Muscle of leg (tissue), 11 donors: ENCODE results near the gene PRKAR1B. TPM values are rescaled to one million over a fixed set of nuclear protein-coding genes. Genes with fewer than 3 reads are reported as not detected.

Source experiments
- DNase-seq: peaks from one replicate; pipeline ENCODE4 v3.0.0; 2013
- H3K27ac ChIP-seq: one replicate; pipeline ENCODE4 v1.5.1; 2013; ENCODE audit warnings: mild to moderate bottlenecking, low read length, control low read depth
- H3K27me3 ChIP-seq: one replicate; pipeline ENCODE4 v1.6.1; 2013; ENCODE audit warnings: low read length; ENCODE audit not compliant: control insufficient read depth, insufficient read depth
- H3K36me3 ChIP-seq: one replicate; pipeline ENCODE4 v1.6.1; 2013; ENCODE audit warnings: low read length; ENCODE audit not compliant: control insufficient read depth, insufficient read depth
- H3K4me1 ChIP-seq: one replicate; pipeline ENCODE4 v1.6.1; 2013; ENCODE audit warnings: low read length; ENCODE audit not compliant: control insufficient read depth, insufficient read depth
- H3K4me3 ChIP-seq: one replicate; pipeline ENCODE4 v1.5.1; 2013; ENCODE audit warnings: low read length, control low read depth
- H3K9me3 ChIP-seq: replicated peaks from 2 replicates; pipeline ENCODE4 v1.6.1; 2013; ENCODE audit warnings: low read depth, low read length; ENCODE audit not compliant: control insufficient read depth
- WGBS: methylation state at CpG from one replicate; pipeline ENCODE4 v1.1.5; 2013; ENCODE audit warnings: missing lambda C conversion rate; ENCODE audit not compliant: insufficient coverage; 5-methylcytosine and 5-hydroxymethylcytosine counted together
- polyA plus RNA-seq, 8 donors: library from polyadenylated mRNA; unstranded; fragments of 120-200 nt; gene quantifications; one replicate each; pipeline versions ENCODE4 v1.2.1 to v1.2.3, GENCODE V29; 2013; ENCODE audit warnings: inconsistent platforms in 1 of 8, low replicate concordance in 1 of 8; ENCODE audit not compliant: insufficient read length in 8 of 8, insufficient read depth in 1 of 8
- total RNA-seq: library from RNA; stranded (reverse); fragments of 120-200 nt; gene quantifications from one replicate; pipeline ENCODE4 v1.2.4, GENCODE V29; 2013

PRKAR1B gene
- total and polyA plus RNA-seq, 9 donors, result 23.1 to 45.4 (median 35.0) TPM

- H3K27ac ChIP-seq, result peak overlapping the region; percentile 85
- H3K4me3 ChIP-seq, result no peak overlapping the region
- DNase-seq, result no peak
- peaks cover 3% of the 10 kb centered on the region for H3K9me3 ChIP-seq
- no peaks in the 10 kb centered on the region for H3K27me3 ChIP-seq
- peaks cover 60% of the 10 kb centered on the region for H3K4me1 ChIP-seq
- H3K36me3 ChIP-seq, result peaks cover 14% of the 10 kb centered on the region
- WGBS, result 88% methylated on average over 30 of the region's 30 CpGs
Observed at GRCh38 chr7:589781-590575, 137.1 kb downstream of the PRKAR1B start.

- WGBS, result 42% methylated on average over 10 of the region's 12 CpGs
- Histone ChIP-seq H3K4me3 (no peak overlapping the region), H3K27me3 (no peaks in the 10 kb centered on the region), H3K36me3 (peaks cover 23% of the 10 kb centered on the region), H3K27ac (peak overlapping the region; percentile 20), H3K4me1 (peaks cover 46% of the 10 kb centered on the region), H3K9me3 (peaks cover 3% of the 10 kb centered on the region)
- peak; percentile 56 for DNase-seq
Observed at GRCh38 chr7:587767-588166, 139.3 kb downstream of the PRKAR1B start.

GRCh38 chr7:586494-586893 lies 140.6 kb downstream of the PRKAR1B start:
- H3K9me3 ChIP-seq, result peaks cover 3% of the 10 kb centered on the region
- peaks cover 33% of the 10 kb centered on the region for H3K4me1 ChIP-seq
- no peak for DNase-seq
- no peaks in the 10 kb centered on the region for H3K27me3 ChIP-seq
- H3K36me3 ChIP-seq, result peaks cover 29% of the 10 kb centered on the region
- no peak overlapping the region for H3K27ac ChIP-seq
- no peak overlapping the region for H3K4me3 ChIP-seq
- no CpG with 5 or more reads among the region's 4 CpGs for WGBS

GRCh38 chr7:585873-586272 lies 141.2 kb downstream of the PRKAR1B start:
- 95% methylated on average over 2 of the region's 6 CpGs for WGBS
- Histone ChIP-seq H3K27me3 (no peaks in the 10 kb centered on the region), H3K9me3 (peaks cover 3% of the 10 kb centered on the region), H3K4me3 (no peak overlapping the region), H3K36me3 (peaks cover 29% of the 10 kb centered on the region), H3K4me1 (peaks cover 27% of the 10 kb centered on the region), H3K27ac (no peak overlapping the region)
- no peak for DNase-seq

- DNase-seq, result no peak
- H3K36me3 ChIP-seq, result peaks cover 27% of the 10 kb centered on the region
- H3K4me1 ChIP-seq, result peaks cover 21% of the 10 kb centered on the region
- H3K27ac ChIP-seq, result no peak overlapping the region
- no peaks in the 10 kb centered on the region for H3K27me3 ChIP-seq
- peaks cover 3% of the 10 kb centered on the region for H3K9me3 ChIP-seq
- 83% methylated on average over 17 of the region's 18 CpGs for WGBS
- H3K4me3 ChIP-seq, result no peak overlapping the region
Observed at GRCh38 chr7:585229-585711, 141.8 kb downstream of the PRKAR1B start.

- no peak for DNase-seq
- H3K4me1 ChIP-seq, result peaks cover 16% of the 10 kb centered on the region
- peaks cover 3% of the 10 kb centered on the region for H3K9me3 ChIP-seq
- WGBS, result 89% methylated on average over 9 of the region's 12 CpGs
- H3K27ac ChIP-seq, result no peak overlapping the region
- no peak overlapping the region for H3K4me3 ChIP-seq
- H3K27me3 ChIP-seq, result no peaks in the 10 kb centered on the region
- H3K36me3 ChIP-seq, result peaks cover 26% of the 10 kb centered on the region
Observed at GRCh38 chr7:584820-585219, 142.3 kb downstream of the PRKAR1B start.

- no peaks in the 10 kb centered on the region for H3K27me3 ChIP-seq
- no peak overlapping the region for H3K27ac ChIP-seq
- H3K4me1 ChIP-seq, result peaks cover 11% of the 10 kb centered on the region
- DNase-seq, result no peak
- 79% methylated on average over 13 of the region's 15 CpGs for WGBS
- H3K36me3 ChIP-seq, result peaks cover 26% of the 10 kb centered on the region
- peaks cover 3% of the 10 kb centered on the region for H3K9me3 ChIP-seq
- no peak overlapping the region for H3K4me3 ChIP-seq
Observed at GRCh38 chr7:584122-584465, 143.0 kb downstream of the PRKAR1B start.

GRCh38 chr7:583410-584121 lies 143.5 kb downstream of the PRKAR1B start:
- H3K4me3 ChIP-seq, result no peak overlapping the region
- WGBS, result 93% methylated on average over 28 of the region's 30 CpGs
- peaks cover 9% of the 10 kb centered on the region for H3K4me1 ChIP-seq
- peaks cover 3% of the 10 kb centered on the region for H3K9me3 ChIP-seq
- H3K27me3 ChIP-seq, result no peaks in the 10 kb centered on the region
- H3K36me3 ChIP-seq, result peaks cover 24% of the 10 kb centered on the region
- H3K27ac ChIP-seq, result no peak overlapping the region
- no peak for DNase-seq

GRCh38 chr7:582931-583330 lies 144.2 kb downstream of the PRKAR1B start:
- Histone ChIP-seq H3K4me3 (no peak overlapping the region), H3K27me3 (no peaks in the 10 kb centered on the region), H3K9me3 (peaks cover 3% of the 10 kb centered on the region), H3K27ac (no peak overlapping the region), H3K4me1 (peaks cover 13% of the 10 kb centered on the region), H3K36me3 (peaks cover 22% of the 10 kb centered on the region)
- DNase-seq, result no peak
- 87% methylated on average over 23 of the region's 23 CpGs for WGBS

- Histone ChIP-seq H3K9me3 (peaks cover 3% of the 10 kb centered on the region), H3K36me3 (peaks cover 24% of the 10 kb centered on the region), H3K4me1 (peaks cover 15% of the 10 kb centered on the region), H3K27me3 (no peaks in the 10 kb centered on the region), H3K27ac (no peak overlapping the region), H3K4me3 (no peak overlapping the region)
- DNase-seq, result no peak
- WGBS, result 91% methylated on average over 43 of the region's 43 CpGs
Observed at GRCh38 chr7:582081-582835, 144.8 kb downstream of the PRKAR1B start.
